Omental fat pad (tissue), 4 donors: ENCODE data around the gene CDH22. TPM values are rescaled to one million over a fixed set of nuclear protein-coding genes. Genes with fewer than 3 reads are reported as not detected.

ENCODE experiments used
- ATAC-seq: fragments of 150-250 bp; one replicate; pipeline ENCODE4 v1.9.1; 2016; ENCODE audit warnings: mild to moderate bottlenecking, moderate library complexity; ENCODE audit not compliant: low FRiP score
- DNase-seq: peaks from one replicate; pipeline ENCODE4 v3.0.0-alpha.2; 2019; ENCODE audit warnings: low spot score
- CTCF ChIP-seq, 3 donors: fragments of 450-650 bp; IDR thresholded peaks; one replicate each; pipeline ENCODE4 v1.5.1; 2016 to 2017; ENCODE audit warnings: antibody characterized with exemption in 3 of 3, mild to moderate bottlenecking in 3 of 3, moderate library complexity in 2 of 3
- total RNA-seq, 4 donors: library from RNA; depleted of rRNA; stranded (reverse); fragments of >200 nt; gene quantifications; one replicate each; pipeline ENCODE4 v1.1.0, GENCODE V29; 2016

Gene CDH22
- total RNA-seq, 4 donors from 2014 or later = 0.24 to 0.46 (median 0.31) TPM

- ATAC-seq (no peak), DNase-seq (no peak)
- TF ChIP-seq CTCF (IDR thresholded peaks at IDR 0.05) = no peak
Observed at GRCh38 chr20:46205349-46205748, 102.9 kb downstream of the CDH22 start.

DNA sequence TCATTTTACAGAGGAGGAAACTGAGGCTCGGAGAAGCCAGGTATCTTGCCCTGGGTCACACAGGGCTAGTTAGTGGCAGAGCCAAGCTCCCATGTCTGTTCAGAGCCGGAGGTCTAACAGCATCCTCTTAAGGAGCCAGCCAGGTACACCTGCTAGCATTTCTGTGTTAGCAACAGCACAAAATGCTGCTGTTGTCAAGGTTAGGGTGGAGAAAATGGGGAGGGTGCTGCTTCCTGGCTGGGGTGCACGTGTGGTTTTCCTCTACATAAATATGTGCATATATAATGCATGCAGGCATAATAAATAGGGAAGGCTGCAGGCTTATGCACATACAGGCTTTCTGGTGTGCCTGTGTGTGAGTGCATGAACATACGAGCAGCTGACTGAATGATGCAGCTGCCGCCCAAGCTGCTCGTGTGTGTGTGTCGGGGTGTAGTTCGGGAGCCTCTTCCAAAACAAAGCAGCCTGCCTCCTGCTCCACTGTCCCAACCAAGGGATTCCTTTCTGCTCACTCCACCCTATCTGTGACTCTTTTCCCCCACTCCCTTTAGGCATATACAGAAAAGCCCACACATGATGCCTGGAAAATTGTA, 103.6 kb downstream of the CDH22 start:
- no peak for TF ChIP-seq CTCF (IDR thresholded peaks at IDR 0.05)
- ATAC-seq (no peak), DNase-seq (no peak)

GRCh38 chr20:46203510-46203837, 104.8 kb downstream of the CDH22 start:
- no peak for ATAC-seq
- DNase-seq = no peak
- TF ChIP-seq CTCF (IDR thresholded peaks at IDR 0.05) = no peak

GRCh38 chr20:46202766-46203509, 105.4 kb downstream of the CDH22 start:
- ATAC-seq = no peak
- no peak for TF ChIP-seq CTCF (IDR thresholded peaks at IDR 0.05)
- DNase-seq = no peak

- DNase-seq (no peak), ATAC-seq (no peak)
- TF ChIP-seq CTCF (IDR thresholded peaks at IDR 0.05) = no peak
Observed at GRCh38 chr20:46200582-46201570, 107.4 kb downstream of the CDH22 start.

- DNase-seq = no peak
- ATAC-seq = no peak
- no peak for TF ChIP-seq CTCF (IDR thresholded peaks at IDR 0.05)
Observed at GRCh38 chr20:46199198-46199597, 109.1 kb downstream of the CDH22 start.
